CD4-positive, alpha-beta T cell (primary cell): Measurements from ENCODE around the gene STX8. TPM values are rescaled to one million over a fixed set of nuclear protein-coding genes. Genes with fewer than 3 reads are reported as not detected.

ENCODE experiments used
- ATAC-seq: fragments of 200-7000 bp; cut with Tn5 transposase; one replicate; pipeline ENCODE4 v1.10.0; 2022; ENCODE audit warnings: mild to moderate bottlenecking; ENCODE audit not compliant: poor library complexity
- CTCF ChIA-PET: fragments of 350-600 bp; sonication (Branson Sonifier 250); formaldehyde crosslinking; loops from one replicate; lab custom pipeline; 2021; ENCODE audit warnings: antibody characterized with exemption, inconsistent platforms; lab: Charles Lee
- POLR2A ChIA-PET: fragments of 350-600 bp; sonication (Branson Sonifier 250); formaldehyde crosslinking; loops from one replicate; lab custom pipeline; 2021; ENCODE audit warnings: antibody characterized with exemption, inconsistent platforms; lab: Charles Lee
- DNase-seq, 14 experiments: peaks; one replicate each; pipeline ENCODE4 v3.0.0-alpha.2; 2013 to 2020; ENCODE audit warnings: mixed read lengths in 2 of 14
- H3K27ac ChIP-seq, 2 donors: one replicate each; pipeline versions ENCODE4 v1.5.1 to v1.7.0; 2013; ENCODE audit warnings: low read length in 2 of 2, low read depth in 1 of 2, mild to moderate bottlenecking in 1 of 2
- H3K27me3 ChIP-seq, 2 experiments: 1 replicate in 1 of 2; 2 replicates in 1 of 2; pipeline versions ENCODE4 v1.6.1 to v1.7.0; 2013; ENCODE audit warnings: low read length in 2 of 2, control low read depth in 1 of 2, mild to moderate bottlenecking in 1 of 2, moderate library complexity in 1 of 2; ENCODE audit not compliant: insufficient read depth in 2 of 2, control insufficient read depth in 1 of 2
- H3K36me3 ChIP-seq: one replicate; pipeline ENCODE4 v1.6.1; 2013; ENCODE audit warnings: low read length, control low read depth; ENCODE audit not compliant: insufficient read depth
- H3K4me1 ChIP-seq: one replicate; pipeline ENCODE4 v1.6.1; 2013; ENCODE audit warnings: low read length, control low read depth; ENCODE audit not compliant: insufficient read depth
- H3K4me3 ChIP-seq: one replicate; pipeline ENCODE4 v1.5.1; 2013; ENCODE audit warnings: mild to moderate bottlenecking, low read length, moderate library complexity
- H3K9me3 ChIP-seq, 2 experiments: 1 replicate in 1 of 2; 2 replicates in 1 of 2; pipeline versions ENCODE4 v1.6.1 to v1.7.0; 2013; ENCODE audit warnings: low read length in 2 of 2, mild to moderate bottlenecking in 2 of 2, control low read depth in 1 of 2, moderate library complexity in 1 of 2; ENCODE audit not compliant: control insufficient read depth in 1 of 2, insufficient read depth in 1 of 2
- H3K27ac Mint-ChIP-seq: one replicate; pipeline ENCODE4 v1.8.0; 2020; ENCODE audit warnings: mixed read lengths
- H3K27me3 Mint-ChIP-seq: one replicate; pipeline ENCODE4 v1.8.0; 2021; ENCODE audit warnings: mixed read lengths
- H3K36me3 Mint-ChIP-seq: one replicate; pipeline ENCODE4 v1.8.0; 2021; ENCODE audit warnings: low read depth, mixed read lengths
- H3K4me1 Mint-ChIP-seq: one replicate; pipeline ENCODE4 v1.8.0; 2021; ENCODE audit warnings: low read depth, mixed read lengths
- H3K4me3 Mint-ChIP-seq: one replicate; pipeline ENCODE4 v1.8.0; 2020; ENCODE audit warnings: mild to moderate bottlenecking, mixed read lengths
- H3K9me3 Mint-ChIP-seq: one replicate; pipeline ENCODE4 v1.8.0; 2020; ENCODE audit warnings: mixed read lengths
- intact Hi-C, 2 experiments: fragments of 100-400 bp; cut with DNase I in 1 of 2; cut with micrococcal nuclease in 1 of 2; formaldehyde crosslinking; loops; one replicate each; pipeline versions ENCODE4 v1.15.1 to v1.9.0; 2023 to 2025; cut with DNase I, micrococcal nuclease
- total RNA-seq, 174 experiments: library from RNA in 2 of 174; stranded (reverse) in 2 of 174; gene quantifications; one replicate each; pipeline ENCODE4 v1.2.3 and lab custom pipeline; 2021 to 2026
- TF ChIP-seq, protein P1 (sequence below): fragments of 200-600 bp; IDR thresholded peaks from one replicate; pipeline ENCODE4 v1.8.0; 2022; ENCODE audit warnings: antibody characterized with exemption, mild to moderate bottlenecking

STX8 gene
- total RNA-seq, 2 experiments from 2014 or later: 52.2 to 63.2 TPM

DNA sequence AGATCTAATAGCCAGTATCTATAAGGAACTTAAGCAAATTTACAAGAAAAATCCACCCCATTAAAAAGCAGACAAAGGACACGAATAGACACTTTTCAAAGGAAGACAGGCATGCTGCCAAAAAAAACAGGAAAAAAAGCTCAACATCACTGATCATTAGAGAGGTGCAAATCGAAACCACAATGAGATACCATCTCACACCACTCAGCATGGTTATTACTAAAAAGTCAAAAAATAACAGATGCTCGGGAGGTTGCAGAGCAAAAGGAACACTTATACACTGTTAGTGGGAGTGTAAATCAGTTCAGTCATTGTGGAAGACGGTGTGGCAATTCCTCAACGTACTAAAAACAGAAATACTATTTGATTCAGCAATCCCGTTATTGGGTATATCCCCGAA lies 9.6 kb downstream of the STX8 start:
- H3K27me3 Mint-ChIP-seq: no peaks in the 10 kb centered on the region
- H3K4me3 ChIP-seq: peak overlapping the region; percentile 27

DNA sequence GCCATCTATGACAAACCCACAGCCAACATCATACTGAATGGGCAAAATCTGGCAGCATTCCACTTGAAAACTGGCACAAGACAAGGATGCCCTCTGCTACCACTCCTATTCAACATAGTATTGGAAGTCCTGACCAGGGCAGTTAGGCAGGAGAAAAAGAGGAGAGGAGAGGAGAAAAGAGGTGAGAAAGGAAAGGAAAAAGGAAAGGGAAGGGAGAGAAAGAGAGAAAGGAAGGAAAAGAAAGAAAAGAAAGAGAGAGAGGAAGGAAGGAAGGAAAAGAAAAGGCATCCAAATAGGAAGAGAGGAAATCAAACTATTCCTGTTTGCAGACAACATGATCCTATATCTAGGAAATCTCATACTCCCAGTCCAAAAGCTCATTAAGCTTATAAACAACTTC lies 11.5 kb downstream of the STX8 start:
- no peak for DNase-seq
- ATAC-seq: no peak
- H3K9me3 ChIP-seq: no peaks in the 10 kb centered on the region
- H3K27me3 ChIP-seq: no peaks in the 10 kb centered on the region
- intact Hi-C loops: no loop called here
- peak overlapping the region; percentile 12 for H3K27ac Mint-ChIP-seq
- H3K27ac ChIP-seq: no peak overlapping the region
- no peaks in the 10 kb centered on the region for H3K27me3 Mint-ChIP-seq
- H3K36me3 Mint-ChIP-seq: peaks cover 55% of the 10 kb centered on the region
- no peaks in the 10 kb centered on the region for H3K9me3 Mint-ChIP-seq
- H3K4me1 Mint-ChIP-seq: peaks cover 43% of the 10 kb centered on the region
- TF ChIP-seq, protein P1, sequence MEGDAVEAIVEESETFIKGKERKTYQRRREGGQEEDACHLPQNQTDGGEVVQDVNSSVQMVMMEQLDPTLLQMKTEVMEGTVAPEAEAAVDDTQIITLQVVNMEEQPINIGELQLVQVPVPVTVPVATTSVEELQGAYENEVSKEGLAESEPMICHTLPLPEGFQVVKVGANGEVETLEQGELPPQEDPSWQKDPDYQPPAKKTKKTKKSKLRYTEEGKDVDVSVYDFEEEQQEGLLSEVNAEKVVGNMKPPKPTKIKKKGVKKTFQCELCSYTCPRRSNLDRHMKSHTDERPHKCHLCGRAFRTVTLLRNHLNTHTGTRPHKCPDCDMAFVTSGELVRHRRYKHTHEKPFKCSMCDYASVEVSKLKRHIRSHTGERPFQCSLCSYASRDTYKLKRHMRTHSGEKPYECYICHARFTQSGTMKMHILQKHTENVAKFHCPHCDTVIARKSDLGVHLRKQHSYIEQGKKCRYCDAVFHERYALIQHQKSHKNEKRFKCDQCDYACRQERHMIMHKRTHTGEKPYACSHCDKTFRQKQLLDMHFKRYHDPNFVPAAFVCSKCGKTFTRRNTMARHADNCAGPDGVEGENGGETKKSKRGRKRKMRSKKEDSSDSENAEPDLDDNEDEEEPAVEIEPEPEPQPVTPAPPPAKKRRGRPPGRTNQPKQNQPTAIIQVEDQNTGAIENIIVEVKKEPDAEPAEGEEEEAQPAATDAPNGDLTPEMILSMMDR: no peak
- ChIA-PET CTCF (no interaction called here), POLR2A (no interaction called here)
- H3K4me3 ChIP-seq: no peak overlapping the region
- H3K4me1 ChIP-seq: peaks cover 9% of the 10 kb centered on the region
- H3K36me3 ChIP-seq: peaks cover 15% of the 10 kb centered on the region
- H3K4me3 Mint-ChIP-seq: no peak overlapping the region

More for the DNA sequence above, 9.6 kb downstream of the STX8 start:
- Histone ChIP-seq H3K27ac (no peak overlapping the region), H3K4me1 (peaks cover 9% of the 10 kb centered on the region), H3K27me3 (no peaks in the 10 kb centered on the region), H3K9me3 (no peaks in the 10 kb centered on the region), H3K36me3 (peaks cover 21% of the 10 kb centered on the region)
- H3K27ac Mint-ChIP-seq: peak overlapping the region; percentile 52
- H3K4me1 Mint-ChIP-seq: peaks cover 49% of the 10 kb centered on the region
- peak overlapping the region; percentile 74 for H3K4me3 Mint-ChIP-seq
- ATAC-seq (peak; percentile 34), DNase-seq (peak in 3 of 14 experiments; percentile 31 to 60 (median 32))
- H3K36me3 Mint-ChIP-seq: peaks cover 66% of the 10 kb centered on the region
- ChIA-PET CTCF (interaction anchor here (1.5 kb wide), 2 partner anchors 10 to 11 kb away, joined by 5 to 8 read pairs; partner anchors contain the start of gene STX8), POLR2A (interaction anchor here (0.6 to 1.2 kb wide), 5 partner anchors 9 to 497 kb away, joined by 3 to 5 read pairs (median 3); partner anchors contain the start of genes CFAP52 and STX8)
- TF ChIP-seq, protein P1: no peak
- H3K9me3 Mint-ChIP-seq: no peaks in the 10 kb centered on the region
- intact Hi-C loops: no loop called here

- Histone ChIP-seq H3K4me1 (no peaks in the 10 kb centered on the region), H3K27me3 (no peaks in the 10 kb centered on the region), H3K27ac (no peak overlapping the region), H3K4me3 (no peak overlapping the region), H3K36me3 (peaks cover 11% of the 10 kb centered on the region), H3K9me3 (no peaks in the 10 kb centered on the region)
- no peak overlapping the region for H3K27ac Mint-ChIP-seq
- no peaks in the 10 kb centered on the region for H3K9me3 Mint-ChIP-seq
- POLR2A ChIA-PET: no interaction called here
- H3K4me3 Mint-ChIP-seq: no peak overlapping the region
- H3K36me3 Mint-ChIP-seq: peaks cover 34% of the 10 kb centered on the region
- no peak for DNase-seq
- TF ChIP-seq, protein P1: no peak
- peaks cover 6% of the 10 kb centered on the region for H3K4me1 Mint-ChIP-seq
- intact Hi-C loops: no loop called here
- CTCF ChIA-PET: interaction anchor here (1.2 kb wide), 1 partner anchor 19 kb away, joined by 5 read pairs; no protein-coding TSS in a partner anchor
- ATAC-seq: no peak
- no peaks in the 10 kb centered on the region for H3K27me3 Mint-ChIP-seq
These were observed 17.8 kb downstream of the STX8 start for GRCh38 chr17:9557857-9558256.
